ENCODE results near the gene CPEB3.
"Not testable (repeated sequence)": the region's sequence is repeated elsewhere in the genome, so short reads cannot be mapped to it uniquely, and the experiment has no call there.

Gene CPEB3

DNA sequence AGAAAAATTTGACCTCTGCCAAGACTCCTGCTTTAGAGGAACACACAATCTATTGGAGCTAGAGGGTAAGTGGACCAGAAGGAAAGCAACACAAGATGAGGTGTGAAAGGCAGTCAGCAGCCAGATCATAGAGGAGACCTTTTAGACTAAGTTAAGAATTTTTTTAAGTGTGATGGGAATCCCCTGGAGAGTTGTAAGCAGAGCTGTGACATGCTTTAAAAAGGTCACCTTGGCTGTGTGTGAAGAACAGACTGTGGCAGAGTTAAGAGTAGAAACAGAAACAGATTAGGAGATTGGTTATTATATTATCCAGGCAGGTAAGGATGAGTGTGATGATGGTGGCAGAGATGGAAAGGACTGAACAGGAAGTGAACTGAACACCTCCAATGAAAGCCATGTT, 23.5 kb downstream of the CPEB3 start:
- no peak for DNase-seq (ENCODE audit: low read depth)

DNA sequence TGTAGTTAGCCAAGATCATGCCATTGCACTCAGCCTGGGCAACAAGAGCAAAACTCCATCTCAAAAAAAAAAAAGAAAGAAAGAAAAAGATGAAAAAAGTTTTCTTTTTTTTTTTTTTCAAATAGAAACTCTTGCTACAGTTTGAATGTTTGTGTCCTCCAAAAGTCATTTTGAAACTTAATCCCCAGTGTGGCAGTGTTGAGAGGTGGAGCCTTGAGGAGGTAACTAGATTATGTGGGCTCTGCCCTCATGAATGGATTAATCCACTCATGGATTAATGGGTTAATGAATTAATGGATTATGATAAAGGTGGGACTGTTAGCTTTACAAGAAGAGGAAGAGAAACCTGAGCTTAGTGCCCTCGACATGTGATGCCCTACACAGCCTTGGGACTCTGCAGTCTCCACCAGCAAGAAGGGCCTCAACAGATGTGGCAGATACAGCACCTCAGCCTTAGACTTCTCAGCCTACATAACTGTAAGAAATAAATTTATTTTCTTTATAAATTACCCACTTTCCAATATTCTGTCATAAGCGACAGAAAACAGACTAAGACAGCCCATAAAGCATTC, 25.1 kb downstream of the CPEB3 start:
- no peak for DNase-seq (ENCODE audit: low read depth)

DNA sequence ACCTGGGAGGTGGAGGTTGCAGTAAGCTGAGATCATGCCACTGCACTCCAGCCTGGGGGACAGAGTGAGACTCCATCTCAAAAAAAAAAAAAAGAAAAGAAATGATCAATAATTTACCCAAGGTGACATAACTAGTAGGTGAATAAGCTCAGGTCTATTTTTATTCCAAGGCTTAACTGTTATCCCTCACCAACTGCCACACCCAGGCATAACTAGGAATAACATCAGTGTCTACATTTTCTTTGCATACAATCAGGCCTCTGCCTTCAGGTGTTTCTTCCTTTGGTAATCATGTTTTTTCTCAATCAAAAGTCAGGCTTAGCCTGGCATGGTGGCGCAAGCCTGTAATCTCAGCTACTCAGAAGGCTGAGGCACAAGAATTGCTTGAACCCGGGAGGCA, 26.6 kb downstream of the CPEB3 start:
- no peak for DNase-seq (ENCODE audit: low read depth)

DNA sequence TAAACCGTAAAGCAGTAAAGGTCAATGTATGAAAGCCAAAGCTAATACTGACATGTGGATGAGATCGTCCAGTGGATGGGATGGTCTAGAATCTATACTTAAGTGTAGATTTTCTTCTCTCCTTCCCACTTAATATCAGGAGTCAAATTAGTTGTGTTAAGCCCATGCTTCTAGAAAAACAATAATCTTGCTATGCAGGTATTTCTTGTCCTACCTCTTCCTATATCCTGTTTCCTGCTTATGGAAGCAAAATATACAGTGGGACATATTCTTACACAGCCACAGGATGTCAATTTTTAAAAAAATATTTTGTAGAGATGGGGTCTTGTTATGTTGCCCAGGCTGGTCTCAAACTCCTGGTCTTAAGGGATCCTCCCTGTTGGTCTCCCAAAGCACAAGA, 27.5 kb downstream of the CPEB3 start:
- DNase-seq (ENCODE audit: low read depth) = no peak

DNA sequence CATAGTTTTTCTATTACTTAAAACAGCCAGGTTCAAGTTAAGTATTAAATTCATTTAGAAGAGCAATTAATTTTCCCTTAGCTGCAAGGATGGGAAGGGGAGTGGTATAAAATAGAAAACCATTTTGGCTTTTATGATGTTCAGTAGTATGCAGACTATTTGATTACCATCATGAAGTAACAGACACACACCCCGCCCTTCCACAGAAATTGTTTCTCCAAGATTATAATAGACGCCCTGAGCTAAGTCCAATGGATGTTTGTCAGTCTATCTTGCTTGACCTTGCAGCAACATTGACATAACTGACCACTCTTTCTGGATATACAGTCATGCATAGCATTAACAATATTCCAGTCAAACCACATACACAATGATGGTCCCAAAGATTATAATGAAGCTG, 42.3 kb downstream of the CPEB3 start:
- DNase-seq (ENCODE audit: low read depth) = no peak

DNA sequence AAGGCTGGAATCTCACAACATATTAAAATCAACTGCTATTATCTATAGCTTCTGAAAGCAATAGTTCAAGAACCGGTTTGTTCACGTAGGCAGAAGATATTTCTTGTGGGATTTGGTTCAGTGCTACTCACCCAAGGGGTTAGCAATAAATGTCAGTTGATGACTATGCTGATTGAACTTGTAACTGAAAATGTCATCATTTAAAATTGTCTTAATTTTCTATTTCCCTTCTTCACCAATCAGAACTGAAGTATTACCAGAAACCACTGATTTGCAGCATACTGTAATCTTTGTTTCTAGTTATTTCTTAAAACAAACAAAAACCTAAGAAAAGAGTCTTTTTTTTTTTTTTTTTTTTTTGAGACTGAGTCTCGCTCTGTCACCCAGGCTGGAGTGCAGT, 46.1 kb downstream of the CPEB3 start:
- no peak for DNase-seq (ENCODE audit: low read depth)

DNA sequence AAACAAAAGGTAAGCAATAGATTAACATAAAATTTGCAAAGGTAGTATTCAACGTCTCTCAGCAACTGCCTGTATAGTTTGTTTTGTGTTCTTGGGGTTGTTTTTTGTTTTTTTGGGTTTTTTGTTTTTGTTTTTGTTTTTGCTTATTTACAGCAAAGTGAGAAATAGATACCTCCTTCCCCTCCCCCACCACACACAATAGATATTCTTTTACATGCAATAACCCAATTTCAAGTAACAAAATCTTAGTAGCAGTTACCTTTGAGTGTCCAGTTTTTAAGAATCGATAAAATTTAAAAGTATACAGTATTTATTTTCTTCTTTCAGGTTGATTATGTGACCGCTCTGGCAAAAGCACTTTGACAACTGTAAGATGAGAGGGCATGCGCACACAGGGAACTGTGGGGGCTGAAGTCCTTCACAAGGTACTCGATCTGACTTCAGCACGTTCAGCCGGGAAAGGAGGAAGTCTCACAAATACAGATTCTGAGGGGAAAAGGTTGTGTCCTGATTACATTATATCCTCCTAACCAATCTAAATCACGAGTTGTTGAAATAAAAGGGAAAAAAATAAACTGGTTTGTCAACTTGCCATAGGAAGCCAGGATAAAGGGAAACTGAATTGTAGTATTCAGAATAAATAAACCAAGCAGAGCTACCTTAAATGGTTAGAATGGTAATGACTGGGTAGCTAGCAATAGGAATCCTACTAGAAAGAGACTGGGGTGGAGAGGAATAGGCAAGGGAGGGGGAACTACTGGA, 47.8 kb downstream of the CPEB3 start:
- DNase-seq (ENCODE audit: low read depth) = peak; percentile 4

DNA sequence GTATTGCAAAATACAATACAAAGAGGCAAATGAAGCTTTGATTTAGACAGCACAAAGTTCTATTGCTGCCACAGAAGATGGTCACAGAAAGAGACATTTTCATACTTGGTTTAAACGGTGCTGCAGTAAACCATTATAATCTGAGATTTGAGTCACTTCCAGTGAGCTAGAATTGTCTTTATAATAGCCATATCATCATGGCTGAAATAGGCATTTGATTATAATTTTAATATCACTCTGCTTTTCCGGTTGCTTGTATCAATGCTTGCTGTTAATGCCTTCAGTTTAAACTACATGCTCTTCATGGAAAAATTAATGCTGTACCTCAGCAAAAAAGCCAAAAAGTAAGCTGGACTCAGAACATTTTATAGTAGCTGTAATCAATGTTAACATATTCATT, 48.5 kb downstream of the CPEB3 start:
- no peak for DNase-seq (ENCODE audit: low read depth)

DNA sequence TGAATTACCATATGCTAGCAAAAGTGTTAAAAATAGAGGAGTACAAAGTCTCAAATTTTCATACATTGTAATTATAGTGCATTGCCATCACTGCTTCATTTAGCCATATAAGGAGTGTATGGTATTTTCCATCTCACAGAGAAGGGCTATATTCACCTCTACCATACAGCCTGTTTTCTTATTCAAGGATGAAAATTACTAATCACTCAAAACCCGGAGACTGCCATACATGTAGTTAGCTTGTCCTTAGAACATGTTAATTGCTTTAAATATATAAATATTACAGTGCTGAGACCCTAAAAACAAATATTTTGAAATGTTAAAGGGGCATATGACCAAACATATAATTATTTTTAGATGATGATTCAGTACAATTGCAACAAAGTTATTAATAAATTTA, 49.4 kb downstream of the CPEB3 start:
- DNase-seq (ENCODE audit: low read depth) = no peak

DNA sequence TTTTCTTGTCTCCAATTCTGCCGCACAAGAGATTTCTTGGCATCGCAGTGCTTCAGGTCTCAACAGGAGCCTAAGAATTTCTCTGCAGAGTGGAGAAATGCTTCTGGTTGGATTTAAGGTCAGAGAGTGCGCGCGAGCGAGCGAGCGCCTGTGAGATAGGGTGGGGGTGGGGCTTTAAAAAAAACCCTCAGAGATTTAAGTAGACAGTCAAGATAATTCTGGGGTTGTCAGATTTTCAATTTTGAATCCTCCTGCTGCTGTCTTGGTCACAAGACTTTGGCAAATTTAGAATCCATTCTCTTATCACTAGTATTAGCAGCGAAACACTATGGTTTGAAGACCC, 49.7 kb downstream of the CPEB3 start:
- no peak for DNase-seq (ENCODE audit: low read depth)

DNA sequence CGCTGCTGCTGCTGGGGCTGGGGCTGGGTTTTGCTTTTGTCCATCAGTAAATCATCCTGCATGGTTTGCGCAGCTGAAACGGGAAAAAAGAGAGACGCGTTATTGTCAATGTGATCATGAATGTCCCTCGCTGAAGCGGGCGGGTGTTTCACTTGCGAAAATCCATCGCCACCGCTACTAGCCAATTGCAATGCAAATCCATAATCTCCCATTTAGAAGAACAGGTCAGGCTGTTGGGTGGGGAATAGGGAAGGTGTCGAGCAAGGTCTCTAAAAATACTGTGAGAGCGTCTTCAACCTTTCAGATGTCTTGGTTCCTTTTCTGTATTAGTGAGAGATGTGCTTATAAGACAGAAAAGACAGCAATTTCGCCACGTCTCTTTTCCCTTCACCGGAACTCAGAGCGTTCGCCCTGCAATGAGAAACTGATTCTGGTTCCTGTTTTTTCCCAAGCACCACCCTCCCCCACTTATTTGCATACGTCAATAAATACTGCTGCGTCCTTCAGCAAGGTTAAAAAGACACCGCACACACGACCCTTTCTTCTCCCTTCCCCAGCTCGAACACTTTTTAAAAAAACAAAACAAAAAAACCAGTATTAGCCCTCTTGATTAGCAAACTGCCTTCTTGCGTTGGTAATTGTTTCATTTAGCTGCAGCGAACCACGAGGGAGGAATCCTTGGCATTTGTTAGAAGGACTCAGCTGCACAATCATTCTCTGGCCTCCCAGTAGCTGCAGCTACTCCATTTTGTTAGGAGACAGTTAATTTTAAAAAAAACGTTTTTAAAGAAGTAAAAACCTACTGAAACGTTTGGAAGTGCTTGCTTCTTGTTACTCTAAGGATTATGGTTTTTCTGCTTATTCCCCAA, 50.4 kb downstream of the CPEB3 start:
- DNase-seq (ENCODE audit: low read depth) = no peak

DNA sequence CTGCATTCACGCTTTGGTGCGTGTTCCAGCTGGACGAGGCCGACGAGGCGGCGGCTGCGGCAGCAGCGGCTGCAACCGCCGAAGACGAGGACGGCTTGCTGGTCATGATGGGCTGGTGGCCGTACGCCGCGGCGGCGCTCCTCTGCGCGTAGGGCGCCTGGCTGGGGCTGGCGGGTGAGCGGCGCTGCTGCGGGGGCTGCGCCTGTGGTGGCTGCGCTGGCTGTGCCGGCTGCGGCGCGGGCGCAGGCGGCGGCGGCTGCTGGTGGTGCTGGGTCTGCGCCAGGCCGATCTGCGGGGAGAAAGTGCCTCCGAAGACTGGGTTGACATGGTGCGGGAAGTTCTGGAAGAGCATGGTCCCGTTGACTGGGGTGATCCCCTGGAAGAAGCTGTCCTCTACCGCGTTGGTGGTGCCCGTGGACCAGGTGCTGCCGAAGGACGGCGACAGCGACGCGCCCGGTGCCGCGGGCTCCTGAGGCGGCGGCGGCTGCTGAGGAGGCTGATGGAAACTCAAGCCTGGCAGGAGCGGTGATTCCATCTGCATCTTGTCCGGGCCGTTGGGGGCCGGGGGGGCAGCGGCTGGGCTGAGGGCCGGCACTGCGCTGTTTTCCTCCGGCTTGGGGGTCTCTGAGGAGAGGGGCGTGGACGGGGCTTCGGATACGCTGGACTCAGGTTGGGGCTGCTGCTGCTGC, 51.1 kb downstream of the CPEB3 start:
- peak; percentile 13 for DNase-seq (ENCODE audit: low read depth)

DNA sequence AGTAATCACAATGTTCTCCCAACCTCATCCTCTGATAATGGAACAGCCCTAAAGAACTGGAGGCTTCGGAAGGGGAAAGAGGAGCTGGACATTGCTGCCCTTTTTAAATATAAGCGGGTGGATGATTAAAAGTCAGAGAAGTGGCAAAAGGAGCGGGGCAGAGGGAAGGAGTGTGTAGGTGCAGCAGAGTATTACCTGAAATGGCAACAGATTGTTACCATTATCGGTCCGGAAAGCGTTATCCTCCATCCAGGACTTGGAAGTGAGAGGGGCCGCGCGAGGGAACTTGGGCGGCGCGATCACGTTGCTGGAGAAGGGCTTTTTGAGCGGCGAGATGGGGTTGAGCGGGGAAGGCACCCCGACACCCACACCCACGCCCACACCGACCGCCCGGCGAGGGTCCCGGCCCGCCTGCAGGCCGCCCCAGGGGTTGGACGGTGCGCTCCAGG, 51.7 kb downstream of the CPEB3 start:
- DNase-seq (ENCODE audit: low read depth) = no peak

DNA sequence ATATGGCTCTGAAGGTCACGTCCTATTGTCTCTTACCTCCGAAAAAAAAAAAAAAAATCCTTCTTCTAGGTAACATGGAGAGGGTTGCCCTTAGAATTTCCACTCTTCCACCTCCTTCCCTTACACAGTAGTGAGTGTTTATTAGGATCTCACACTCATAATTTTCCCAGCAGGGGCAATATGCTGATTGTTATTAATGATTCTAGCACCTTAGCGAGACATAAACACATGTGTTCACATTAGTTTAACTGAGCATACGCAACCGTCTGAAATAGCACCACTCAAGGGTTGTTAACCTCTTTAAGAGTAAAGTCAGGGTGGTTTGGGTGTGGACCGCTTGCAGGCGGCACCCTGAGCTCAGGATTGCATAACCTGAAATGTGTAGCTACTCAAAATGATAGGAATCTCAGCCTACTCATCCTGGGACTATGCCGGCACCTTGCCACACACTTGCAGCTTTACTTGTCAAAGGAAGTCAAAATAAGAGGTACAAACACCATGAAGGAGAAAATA, 52.2 kb downstream of the CPEB3 start:
- no peak for DNase-seq (ENCODE audit: low read depth)

DNA sequence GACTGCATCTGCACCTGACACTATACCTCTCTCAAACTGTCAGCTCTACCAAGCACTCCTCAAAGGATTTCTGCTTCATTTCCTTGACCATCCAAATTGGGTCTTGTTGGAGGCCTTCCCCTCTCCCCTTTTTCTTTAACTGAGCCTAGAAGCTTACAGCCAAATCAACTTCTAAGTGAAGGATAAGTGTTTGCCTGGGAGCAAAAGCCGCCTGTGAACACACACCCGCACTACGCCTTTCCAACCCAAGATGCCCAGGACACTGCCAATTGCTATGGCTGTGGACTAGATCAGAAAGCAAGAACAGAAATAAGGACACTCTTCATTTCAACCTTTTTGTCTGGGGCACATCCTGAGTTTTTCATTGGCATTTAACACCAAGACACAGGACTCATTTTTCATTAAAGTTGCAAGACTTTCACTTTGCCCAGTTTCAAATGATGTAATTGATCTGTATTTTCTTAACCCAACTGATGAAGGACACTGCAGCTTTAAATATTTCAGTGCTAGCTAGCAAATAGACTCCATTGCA, 52.8 kb downstream of the CPEB3 start:
- no peak for DNase-seq (ENCODE audit: low read depth)

DNA sequence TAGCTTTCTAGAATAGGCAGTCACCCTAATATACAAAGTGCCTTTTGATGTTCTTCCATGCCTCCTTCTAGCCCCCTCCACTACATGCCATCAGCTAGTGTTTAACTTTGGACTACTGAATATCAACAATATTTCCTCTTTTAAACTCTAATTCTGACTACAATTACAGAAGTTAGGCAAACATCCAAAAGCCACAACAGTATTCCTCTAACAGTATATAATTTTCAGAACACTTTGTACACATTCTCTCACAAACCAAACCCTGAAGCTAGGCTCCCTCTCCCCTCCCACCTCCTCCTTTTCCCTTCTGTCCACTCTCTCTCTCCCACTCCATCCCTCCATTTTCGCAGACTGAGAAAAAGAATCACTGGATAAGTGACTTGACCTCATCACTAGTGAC, 59.7 kb downstream of the CPEB3 start:
- DNase-seq (ENCODE audit: low read depth) = no peak

DNA sequence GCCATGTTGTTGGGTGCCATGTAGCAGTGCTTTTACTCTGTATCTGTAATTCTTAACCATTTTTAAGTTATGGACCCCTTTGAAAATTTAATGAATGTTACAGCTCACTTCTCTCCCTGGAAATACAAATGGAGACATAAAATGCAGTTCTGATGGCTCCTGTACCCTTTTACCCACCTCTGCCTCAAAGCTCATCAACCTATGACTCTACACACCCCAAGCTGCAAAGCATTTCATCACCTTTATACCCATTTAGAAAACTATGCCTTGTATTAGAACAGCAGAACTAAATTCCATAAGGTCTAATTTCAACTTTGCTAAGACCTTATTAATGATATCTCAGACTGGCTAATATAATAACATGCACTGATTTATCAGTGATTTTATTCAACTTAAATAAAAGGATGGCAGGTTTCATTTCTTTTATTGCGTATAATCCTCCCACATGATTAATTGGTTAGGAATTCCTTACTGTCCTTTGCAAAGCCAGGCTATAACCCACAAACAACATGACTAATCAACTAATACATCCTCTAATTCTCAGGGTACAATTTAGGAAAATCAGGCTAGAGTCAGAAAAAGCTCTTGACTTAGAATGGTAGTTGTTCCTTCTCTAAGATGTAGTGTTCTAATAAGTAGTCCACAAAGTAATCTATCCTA, 68.1 kb downstream of the CPEB3 start:
- DNase-seq (ENCODE audit: low read depth) = no peak

DNA sequence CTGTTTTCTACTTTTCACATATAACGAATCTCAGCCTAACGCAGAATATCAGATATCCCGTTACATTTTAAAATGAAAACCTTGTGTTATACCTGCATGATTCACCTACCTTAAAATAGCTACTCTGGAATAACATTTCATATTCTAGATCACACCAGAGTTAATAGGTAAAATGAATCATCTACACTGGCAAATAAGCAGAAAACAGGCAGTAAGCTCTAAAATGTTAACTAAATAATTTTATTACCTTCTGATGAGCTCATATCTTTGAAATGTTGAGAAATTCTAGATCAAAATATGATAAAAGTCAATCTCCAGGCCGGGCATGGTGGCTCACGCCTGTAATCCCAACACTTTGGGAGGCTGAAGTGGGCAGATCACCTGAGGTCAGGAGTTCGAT, 71.3 kb downstream of the CPEB3 start:
- DNase-seq (ENCODE audit: low read depth) = no peak

DNA sequence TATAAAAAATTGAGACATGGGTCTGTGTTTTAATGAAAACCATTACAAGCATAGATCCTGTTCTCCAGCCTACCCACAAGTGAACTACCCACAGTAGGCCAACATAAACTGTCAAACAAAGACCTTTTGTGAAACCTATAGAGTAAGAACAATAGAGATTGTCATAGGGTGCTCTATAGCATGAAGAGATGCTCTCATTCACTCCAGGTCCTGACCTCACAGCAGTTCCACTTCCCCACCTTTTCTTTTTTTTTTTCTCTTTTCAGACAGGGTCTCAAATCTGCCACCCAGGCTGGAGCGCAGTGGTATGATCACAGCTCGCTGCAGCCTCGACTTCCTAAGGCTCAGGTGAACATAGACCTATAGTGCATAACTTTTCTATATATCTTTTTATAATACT, 72.3 kb downstream of the CPEB3 start:
- no peak for DNase-seq (ENCODE audit: low read depth)

DNA sequence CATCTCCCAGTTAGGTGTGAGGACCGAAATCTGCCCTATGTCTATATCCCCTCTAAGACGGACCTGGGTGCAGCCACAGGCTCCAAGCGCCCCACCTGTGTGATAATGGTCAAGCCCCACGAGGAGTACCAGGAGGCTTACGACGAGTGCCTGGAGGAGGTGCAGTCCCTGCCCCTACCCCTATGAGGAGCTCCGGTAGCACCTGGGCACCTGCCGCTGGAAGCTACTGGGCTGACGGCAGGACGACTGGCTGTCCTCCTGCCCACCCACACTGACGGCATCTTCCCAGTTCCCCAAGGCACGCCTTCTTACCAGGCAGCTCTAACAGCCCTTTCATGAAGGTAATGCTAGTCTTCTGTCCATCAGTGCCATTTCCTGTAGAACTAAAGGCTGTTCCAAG, 74.3 kb downstream of the CPEB3 start:
- not testable (repeated sequence) for DNase-seq (ENCODE audit: low read depth)

DNA sequence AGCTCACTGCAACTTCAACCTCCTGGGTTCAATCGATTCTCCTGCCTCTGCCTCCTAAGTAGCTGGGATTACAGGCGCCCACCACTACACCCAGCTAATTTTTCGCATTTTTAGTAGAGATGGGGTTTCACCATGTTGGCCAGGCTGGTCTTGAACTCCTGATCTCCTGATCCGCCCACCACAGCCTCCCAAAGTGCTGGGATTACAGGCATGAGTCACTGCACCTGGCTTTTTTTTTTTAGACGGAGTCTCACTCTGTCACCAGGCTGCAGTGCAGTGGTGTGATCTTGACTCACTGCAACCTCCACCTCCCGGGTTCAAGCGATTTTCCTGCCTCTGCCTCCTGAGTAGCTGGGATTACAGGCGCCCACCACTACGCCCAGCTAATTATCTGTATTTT, 75.7 kb downstream of the CPEB3 start:
- DNase-seq (ENCODE audit: low read depth) = not testable (repeated sequence)

DNA sequence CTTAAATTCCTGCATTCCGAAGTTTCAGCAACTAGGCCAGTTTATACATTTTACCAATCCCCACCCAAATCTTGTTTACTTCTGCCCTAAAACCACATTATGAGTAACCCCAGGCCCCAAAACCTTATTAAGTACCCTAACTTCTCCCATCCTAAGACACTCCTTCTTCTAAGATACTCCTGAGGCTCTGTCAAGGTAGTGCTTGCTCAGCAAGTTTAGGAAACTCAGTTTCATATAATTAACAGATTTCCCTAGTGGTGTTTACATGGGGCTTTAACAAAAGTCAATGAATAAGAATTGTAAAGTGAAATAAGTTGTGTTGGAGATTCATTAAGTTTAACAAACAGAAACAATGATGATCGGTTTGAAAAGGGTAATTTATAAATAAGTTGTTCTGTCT, 77.8 kb downstream of the CPEB3 start:
- no peak for DNase-seq (ENCODE audit: low read depth)

All from activated T-helper 1 cell treated with Interleukin-2 at 50 U/mL for 16 hours (primary cell).